HL-60/S4 treated with phorbol 12-myristate 13-acetate at 8.2 ng/mL for 4 days and 3 days (cell line): ENCODE measurements around the gene CYB5A.

Experiments used
- in situ Hi-C: fragments of 300-500 bp; cut with MboI; formaldehyde crosslinking; loops from 2 replicates; pipeline ENCODE4 v1.15.0; 2022; ENCODE audit warnings: low sequenced_read_pairs

The CYB5A gene

GRCh38 chr18:74299162-74299561, 7.4 kb upstream of the CYB5A start:
- in situ Hi-C loops: loop anchor here (25.0 kb wide), 1 partner anchor 88 kb away; no protein-coding TSS in a partner anchor

GRCh38 chr18:74294526-74294925, 2.8 kb upstream of the CYB5A start:
- in situ Hi-C loops: loop anchor here (25.0 kb wide), 1 partner anchor 93 kb away; no protein-coding TSS in a partner anchor

- in situ Hi-C loops: loop anchor here (25.0 kb wide), 1 partner anchor 94 kb away; no protein-coding TSS in a partner anchor
Observed at GRCh38 chr18:74292982-74293381, 1.2 kb upstream of the CYB5A start.

- in situ Hi-C loops: loop anchor here (25.0 kb wide), 1 partner anchor 95 kb away; no protein-coding TSS in a partner anchor
Observed at GRCh38 chr18:74292541-74292858, 737 bp upstream of the CYB5A start.

GRCh38 chr18:74291472-74291770, 342 bp downstream of the CYB5A start:
- in situ Hi-C loops: loop anchor here (25.0 kb wide), 1 partner anchor 96 kb away; no protein-coding TSS in a partner anchor

GRCh38 chr18:74290794-74291471, 830 bp downstream of the CYB5A start:
- in situ Hi-C loops: loop anchor here (25.0 kb wide), 1 partner anchor 96 kb away; no protein-coding TSS in a partner anchor

- in situ Hi-C loops: loop anchor here (25.0 kb wide), 1 partner anchor 97 kb away; no protein-coding TSS in a partner anchor
Observed at GRCh38 chr18:74290021-74290420, 1.7 kb downstream of the CYB5A start.

- in situ Hi-C loops: loop anchor here (25.0 kb wide), 1 partner anchor 98 kb away; no protein-coding TSS in a partner anchor
Observed at GRCh38 chr18:74289137-74289536, 2.6 kb downstream of the CYB5A start.

- in situ Hi-C loops: loop anchor here (25.0 kb wide), 1 partner anchor 99 kb away; no protein-coding TSS in a partner anchor
Observed at GRCh38 chr18:74288730-74289129, 3.0 kb downstream of the CYB5A start.

- in situ Hi-C loops: loop anchor here (25.0 kb wide), 1 partner anchor 99 kb away; no protein-coding TSS in a partner anchor
Observed at GRCh38 chr18:74288041-74288440, 3.7 kb downstream of the CYB5A start.

GRCh38 chr18:74286856-74287255, 4.9 kb downstream of the CYB5A start:
- in situ Hi-C loops: loop anchor here (25.0 kb wide), 1 partner anchor 100 kb away; no protein-coding TSS in a partner anchor

GRCh38 chr18:74286106-74286855, 5.5 kb downstream of the CYB5A start:
- in situ Hi-C loops: loop anchor here (25.0 kb wide), 1 partner anchor 101 kb away; no protein-coding TSS in a partner anchor

GRCh38 chr18:74285583-74285982, 6.2 kb downstream of the CYB5A start:
- in situ Hi-C loops: loop anchor here (25.0 kb wide), 1 partner anchor 102 kb away; no protein-coding TSS in a partner anchor

GRCh38 chr18:74284980-74285355, 6.8 kb downstream of the CYB5A start:
- in situ Hi-C loops: loop anchor here (25.0 kb wide), 1 partner anchor 102 kb away; no protein-coding TSS in a partner anchor

GRCh38 chr18:74284191-74284979, 7.4 kb downstream of the CYB5A start:
- in situ Hi-C loops: loop anchor here (25.0 kb wide), 1 partner anchor 103 kb away; no protein-coding TSS in a partner anchor

GRCh38 chr18:74283646-74284045, 8.1 kb downstream of the CYB5A start:
- in situ Hi-C loops: loop anchor here (25.0 kb wide), 1 partner anchor 104 kb away; no protein-coding TSS in a partner anchor

GRCh38 chr18:74282755-74283554, 8.8 kb downstream of the CYB5A start:
- in situ Hi-C loops: loop anchor here (25.0 kb wide), 1 partner anchor 104 kb away; no protein-coding TSS in a partner anchor

GRCh38 chr18:74281980-74282754, 9.6 kb downstream of the CYB5A start:
- in situ Hi-C loops: loop anchor here (25.0 kb wide), 1 partner anchor 105 kb away; no protein-coding TSS in a partner anchor
